HG02610 (cell line): ENCODE results near the gene ARHGEF35.
"Not testable (repeated sequence)": the region's sequence is repeated elsewhere in the genome, so short reads cannot be mapped to it uniquely, and the experiment has no call there.

Source experiments
- ATAC-seq: cut with Tn5 transposase; IDR thresholded peaks from one replicate; pipeline ENCODE4 v1.9.1; 2021; ENCODE audit warnings: mild to moderate bottlenecking, moderate library complexity; ENCODE audit not compliant: unreplicated experiment

ARHGEF35 gene

DNA sequence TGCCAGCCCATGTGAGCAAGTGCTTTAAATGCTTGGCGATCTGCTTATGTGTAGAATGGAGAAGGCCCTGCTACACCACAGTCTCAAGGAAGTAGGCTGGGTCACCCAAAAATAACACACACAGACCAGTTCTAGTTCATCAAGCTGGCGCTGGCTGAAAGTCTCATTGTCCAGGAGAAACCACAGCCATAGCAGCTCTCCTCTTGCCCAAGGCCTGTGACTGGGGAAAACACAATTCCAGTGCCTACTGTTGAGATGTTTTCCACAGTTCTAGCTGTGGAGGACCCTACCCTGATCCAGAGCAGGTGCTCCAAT is 16.5 kb downstream of the ARHGEF35 start:
- not testable (repeated sequence) for ATAC-seq

DNA sequence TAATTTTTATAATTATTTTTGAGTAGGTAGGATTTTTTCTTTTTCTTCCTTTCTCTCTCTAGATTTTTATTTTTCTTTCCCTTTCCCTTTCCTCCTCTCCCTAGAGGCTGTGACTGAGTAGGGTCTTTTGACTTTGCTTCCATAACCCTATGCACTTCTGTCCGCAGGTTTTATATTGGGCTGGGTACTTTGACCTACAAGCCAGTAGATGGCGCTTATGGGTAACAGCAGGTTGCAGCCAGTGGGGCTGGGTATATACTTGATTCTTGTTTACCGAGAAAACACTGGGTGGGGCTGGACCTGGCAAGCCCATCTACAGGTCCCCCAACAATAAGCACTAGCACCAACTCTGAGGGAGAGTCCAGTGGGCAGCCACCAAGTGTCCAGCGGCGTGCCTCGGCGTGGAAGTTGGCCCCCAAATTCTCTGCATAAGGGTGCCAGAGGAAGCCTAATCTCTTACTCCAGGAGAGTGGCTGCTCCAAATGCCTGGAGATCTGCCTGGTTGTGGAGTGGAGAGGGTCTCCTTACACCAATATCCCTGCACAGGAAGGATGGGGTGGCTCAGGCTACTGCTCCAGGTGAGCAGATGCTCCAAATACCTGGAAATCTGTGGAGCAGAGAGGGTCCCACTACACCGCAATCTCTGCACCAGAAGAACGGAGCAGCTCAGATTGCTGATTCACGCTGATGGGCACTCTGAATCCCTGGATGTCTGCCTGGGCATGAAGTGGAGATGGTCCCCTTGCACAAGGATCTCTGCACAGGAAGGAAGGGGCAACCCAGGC is 17.1 kb downstream of the ARHGEF35 start:
- peak; percentile 97 for ATAC-seq

DNA sequence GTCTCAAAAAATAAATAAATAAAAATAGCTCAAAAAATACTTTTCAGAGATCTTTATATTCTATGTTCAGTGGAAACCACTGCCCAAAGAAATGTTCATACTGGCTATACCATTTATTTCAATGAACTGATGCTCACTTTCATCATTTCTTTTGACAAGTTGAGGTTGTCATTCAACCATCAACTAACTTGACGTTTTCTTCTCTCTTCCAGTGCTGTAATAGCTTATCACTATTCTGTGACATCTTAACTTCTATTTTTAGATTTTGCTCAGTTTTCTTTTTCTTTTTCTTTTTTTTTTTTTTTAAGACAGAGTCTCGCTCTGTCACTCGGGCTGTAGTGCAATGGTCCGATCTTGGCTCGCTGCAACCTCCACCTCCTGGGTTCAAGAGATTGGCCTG is 21.0 kb downstream of the ARHGEF35 start:
- ATAC-seq: no peak

DNA sequence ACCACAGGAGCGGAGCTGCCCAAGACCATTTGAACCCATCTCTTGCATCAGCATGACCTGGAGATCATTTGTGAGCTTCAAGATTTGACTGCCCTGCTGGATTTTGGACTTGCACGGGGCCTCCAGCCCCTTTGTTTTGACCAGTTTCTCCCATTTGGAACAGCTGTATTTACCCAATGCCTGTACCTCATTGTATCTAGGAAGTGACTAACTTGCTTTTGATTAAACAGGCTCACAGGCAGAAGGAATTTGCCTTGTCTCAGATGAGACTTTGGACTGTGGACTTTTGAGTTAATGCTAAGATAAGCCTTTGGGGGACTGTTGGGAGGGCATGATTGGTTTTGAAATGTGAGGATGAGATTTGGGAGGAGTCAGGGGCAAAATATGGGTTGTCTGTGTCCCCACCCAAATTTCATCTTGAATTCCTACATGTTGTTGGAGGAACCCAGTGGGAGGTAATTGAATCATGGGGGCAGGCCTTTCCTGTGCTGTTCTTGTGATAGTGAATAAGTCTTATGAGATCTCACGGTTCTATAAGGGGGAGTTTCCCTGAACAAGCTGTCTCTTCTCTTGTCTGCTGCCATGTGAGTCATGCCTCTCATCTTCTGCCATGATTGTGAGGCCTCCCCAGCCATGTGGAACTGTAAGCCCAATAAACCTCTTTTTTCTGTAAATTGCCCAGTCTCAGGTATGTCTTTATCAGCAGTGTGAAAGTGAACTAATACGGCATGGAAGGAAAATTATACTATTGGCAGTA is 23.9 kb downstream of the ARHGEF35 start:
- ATAC-seq: not testable (repeated sequence)

DNA sequence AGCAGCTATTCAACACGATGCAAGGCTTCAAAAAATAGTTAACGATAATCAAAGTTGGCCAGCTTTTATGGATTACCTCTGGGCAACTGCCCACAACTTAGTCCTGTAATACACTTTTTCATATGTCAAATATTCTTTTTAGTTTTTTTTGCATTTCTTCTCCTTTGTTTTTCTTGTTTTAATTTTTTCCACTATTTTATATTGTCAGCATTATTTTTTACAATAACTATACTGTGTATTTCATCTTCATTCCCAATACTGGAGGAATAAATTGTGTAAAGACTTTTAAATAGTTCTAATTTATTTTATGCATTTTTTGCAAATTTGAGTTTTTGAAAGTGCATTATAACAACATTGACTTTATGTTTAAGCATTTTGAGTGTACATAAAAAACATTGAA is 30.8 kb downstream of the ARHGEF35 start:
- ATAC-seq: no peak

DNA sequence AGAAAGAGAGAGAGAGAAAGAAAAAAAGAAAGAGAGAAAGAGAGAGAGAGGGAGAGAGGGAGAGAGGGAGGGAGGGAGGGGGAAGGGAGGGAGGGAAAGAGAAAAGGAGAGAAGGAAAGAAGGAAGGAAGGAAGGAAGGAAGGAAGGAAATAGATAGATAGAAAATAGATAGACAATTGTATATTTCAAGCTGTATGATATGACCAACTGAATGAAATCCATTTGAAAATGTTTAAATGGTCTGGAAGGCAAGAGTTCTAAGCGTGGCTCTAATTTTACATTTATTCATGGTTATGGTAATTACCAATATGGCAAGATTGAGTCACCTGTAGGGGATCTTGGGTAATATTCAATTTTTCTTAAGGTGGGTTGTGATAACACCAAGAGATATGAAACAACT is 36.8 kb downstream of the ARHGEF35 start:
- no peak for ATAC-seq

DNA sequence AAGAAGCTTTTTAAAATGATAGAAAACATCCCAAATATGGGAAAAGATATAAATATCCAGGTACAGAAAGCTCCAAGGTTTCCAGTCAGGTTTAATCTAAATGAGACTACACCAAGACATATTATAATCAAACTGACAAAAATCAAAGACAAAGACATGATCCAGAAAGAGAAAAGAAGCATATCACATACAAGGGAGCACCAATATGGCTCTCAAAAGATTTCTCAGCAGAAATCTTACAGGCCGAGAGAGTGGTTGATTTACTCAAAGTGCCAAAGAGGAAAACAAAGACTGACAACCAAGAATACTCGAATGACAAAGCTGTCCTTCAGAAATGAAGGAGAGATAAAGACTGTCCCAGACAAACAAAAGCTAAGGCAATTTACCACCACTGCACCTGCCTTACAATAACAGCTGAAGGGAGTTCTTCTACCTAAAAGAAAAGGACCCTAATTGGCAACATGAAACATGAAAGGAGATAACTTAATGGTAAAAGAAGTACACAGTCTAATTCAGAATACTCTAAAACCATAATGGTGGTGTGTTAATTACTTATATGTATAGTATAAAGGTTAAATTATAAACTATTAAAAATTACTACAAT is 47.3 kb downstream of the ARHGEF35 start:
- no peak for ATAC-seq

DNA sequence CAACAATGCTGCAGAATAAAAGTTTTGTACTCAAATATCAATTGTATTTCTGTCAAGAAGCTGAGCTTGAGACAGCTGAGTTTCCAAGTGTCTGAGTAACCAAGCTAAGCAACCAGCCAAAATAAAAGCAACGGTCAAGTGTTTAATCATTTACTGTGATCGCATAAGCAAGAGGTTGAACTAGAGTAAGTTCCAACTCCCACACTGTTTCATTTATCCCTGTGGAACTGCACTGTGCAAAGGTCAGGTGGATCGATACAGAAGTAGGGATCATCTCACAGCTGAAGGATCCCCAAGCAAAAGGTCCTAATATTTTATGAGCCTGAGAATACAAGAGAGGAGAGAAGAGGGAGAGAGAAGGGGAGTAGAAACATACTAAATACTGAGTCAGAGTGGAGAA is 51.2 kb downstream of the ARHGEF35 start:
- ATAC-seq: no peak

DNA sequence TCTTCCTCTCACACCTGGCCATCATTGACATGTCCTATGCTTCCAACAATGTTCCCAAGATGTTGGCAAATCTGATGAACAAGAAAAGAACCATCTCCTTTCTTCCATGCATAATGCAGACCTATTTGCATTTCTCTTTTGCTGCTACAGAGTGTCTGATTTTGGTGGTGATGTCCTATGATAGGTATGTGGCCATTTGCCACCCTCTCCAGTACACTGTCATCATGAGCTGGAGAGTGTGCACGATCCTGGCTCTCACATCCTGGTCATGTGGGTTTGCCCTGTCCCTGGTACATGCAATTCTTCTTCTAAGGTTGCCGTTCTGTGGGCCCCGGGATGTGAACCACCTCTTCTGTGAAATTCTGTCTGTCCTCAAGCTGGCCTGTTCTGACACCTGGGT is 53.4 kb downstream of the ARHGEF35 start:
- ATAC-seq: no peak

DNA sequence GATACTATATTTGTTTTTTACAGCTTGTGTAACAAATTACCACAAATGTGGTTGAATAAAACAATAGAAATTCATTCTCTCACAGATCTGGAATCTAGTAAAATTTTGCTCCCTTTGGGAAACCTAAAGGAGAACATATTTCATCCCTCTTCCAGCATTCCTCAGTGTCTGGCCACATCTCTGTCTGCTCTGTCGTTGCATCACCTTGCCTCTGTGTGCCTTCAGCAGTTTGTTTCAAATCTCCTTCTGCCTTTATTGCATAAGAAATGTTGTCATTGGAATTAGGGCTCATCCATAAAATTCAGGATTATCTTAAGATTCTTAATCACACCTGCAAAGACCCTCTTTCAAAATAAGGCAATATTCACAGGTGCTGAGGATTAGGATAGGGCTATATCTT is 58.1 kb downstream of the ARHGEF35 start:
- no peak for ATAC-seq
